ENCODE measurements around the gene ST8SIA5. TPM values are rescaled to one million over a fixed set of nuclear protein-coding genes. Genes with fewer than 3 reads are reported as not detected.

Gene ST8SIA5
- total RNA-seq, 2 experiments from 2014 or later: 0.08 TPM; not detected in 1

DNA sequence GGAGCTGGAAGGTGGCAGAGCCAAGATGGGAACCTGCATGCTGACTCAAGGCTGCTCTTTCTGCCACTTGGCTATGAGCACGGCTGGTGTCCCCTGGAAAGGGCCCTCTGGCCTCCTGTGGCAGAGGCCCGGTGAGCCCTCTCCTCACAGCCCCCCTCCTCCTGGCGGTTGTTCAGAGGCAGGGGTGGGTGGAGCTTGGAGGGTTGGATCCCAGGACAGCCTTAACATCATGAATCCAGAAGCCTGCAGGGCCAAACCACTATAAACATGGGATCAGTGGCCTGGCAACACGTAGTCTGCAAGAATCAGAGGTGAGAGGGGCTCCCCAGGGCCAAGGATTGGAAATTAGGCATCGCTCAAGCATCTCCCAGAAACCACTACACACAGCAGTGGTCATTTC is 51.3 kb downstream of the ST8SIA5 start:
- no peak for ATAC-seq (ENCODE audit: poor library complexity)
- TF ChIP-seq, protein P1, sequence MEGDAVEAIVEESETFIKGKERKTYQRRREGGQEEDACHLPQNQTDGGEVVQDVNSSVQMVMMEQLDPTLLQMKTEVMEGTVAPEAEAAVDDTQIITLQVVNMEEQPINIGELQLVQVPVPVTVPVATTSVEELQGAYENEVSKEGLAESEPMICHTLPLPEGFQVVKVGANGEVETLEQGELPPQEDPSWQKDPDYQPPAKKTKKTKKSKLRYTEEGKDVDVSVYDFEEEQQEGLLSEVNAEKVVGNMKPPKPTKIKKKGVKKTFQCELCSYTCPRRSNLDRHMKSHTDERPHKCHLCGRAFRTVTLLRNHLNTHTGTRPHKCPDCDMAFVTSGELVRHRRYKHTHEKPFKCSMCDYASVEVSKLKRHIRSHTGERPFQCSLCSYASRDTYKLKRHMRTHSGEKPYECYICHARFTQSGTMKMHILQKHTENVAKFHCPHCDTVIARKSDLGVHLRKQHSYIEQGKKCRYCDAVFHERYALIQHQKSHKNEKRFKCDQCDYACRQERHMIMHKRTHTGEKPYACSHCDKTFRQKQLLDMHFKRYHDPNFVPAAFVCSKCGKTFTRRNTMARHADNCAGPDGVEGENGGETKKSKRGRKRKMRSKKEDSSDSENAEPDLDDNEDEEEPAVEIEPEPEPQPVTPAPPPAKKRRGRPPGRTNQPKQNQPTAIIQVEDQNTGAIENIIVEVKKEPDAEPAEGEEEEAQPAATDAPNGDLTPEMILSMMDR (IDR thresholded peaks at IDR 0.05): no peak
- Mint-ChIP-seq H3K27me3 (no peaks in the 10 kb centered on the region), H3K36me3 (ENCODE audit: low read depth) (no peaks in the 10 kb centered on the region), H3K9me3 (no peaks in the 10 kb centered on the region), H3K4me3 (no peak overlapping the region), H3K4me1 (ENCODE audit: low read depth) (no peaks in the 10 kb centered on the region), H3K27ac (no peak overlapping the region)
- Histone ChIP-seq H3K4me1 (ENCODE audit: insufficient read depth, low read length) (no peaks in the 10 kb centered on the region), H3K27me3 (ENCODE audit: control insufficient read depth in 1 of 2, insufficient read depth in 2 of 2, low read length in 2 of 2) (no peaks in the 10 kb centered on the region), H3K4me3 (ENCODE audit: low read length) (no peak overlapping the region), H3K27ac (ENCODE audit: low read depth in 1 of 2, low read length in 2 of 2) (no peak overlapping the region), H3K9me3 (ENCODE audit: control insufficient read depth in 1 of 2, insufficient read depth in 1 of 2, low read length in 2 of 2) (no peaks in the 10 kb centered on the region), H3K36me3 (ENCODE audit: insufficient read depth, low read length) (no peaks in the 10 kb centered on the region)
- CTCF ChIA-PET: no interaction called here
- no peak for DNase-seq
- intact Hi-C loops (cut with DNase I, micrococcal nuclease): no loop called here
- POLR2A ChIA-PET: no interaction called here

DNA sequence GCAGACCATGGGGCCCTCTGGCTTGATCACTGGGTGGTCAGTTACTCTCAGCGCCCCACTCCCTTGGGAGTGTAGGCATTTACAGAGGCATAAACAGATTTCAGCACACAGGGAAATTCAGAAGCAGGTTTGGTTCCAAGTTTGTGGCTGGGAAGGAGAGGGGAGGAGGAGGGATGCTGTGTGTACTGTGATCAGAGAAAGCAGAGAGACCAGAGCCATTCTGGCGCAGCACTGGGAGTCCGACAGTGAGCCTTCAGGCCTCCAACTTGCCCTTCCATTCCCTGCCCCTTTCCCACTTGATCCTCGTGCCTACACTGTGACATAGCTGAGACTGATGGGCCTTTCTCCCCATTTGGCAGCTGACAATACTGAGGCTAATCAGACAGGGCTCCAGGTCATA is 52.0 kb downstream of the ST8SIA5 start:
- H3K27ac Mint-ChIP-seq: no peak overlapping the region
- ATAC-seq (ENCODE audit: poor library complexity) (no peak), DNase-seq (no peak)
- ChIA-PET CTCF (no interaction called here), POLR2A (no interaction called here)
- TF ChIP-seq, protein P1 (IDR thresholded peaks at IDR 0.05): no peak
- no peak overlapping the region for H3K4me3 Mint-ChIP-seq
- no peaks in the 10 kb centered on the region for H3K9me3 Mint-ChIP-seq
- H3K4me3 ChIP-seq (ENCODE audit: low read length): no peak overlapping the region
- no peaks in the 10 kb centered on the region for H3K36me3 ChIP-seq (ENCODE audit: insufficient read depth, low read length)
- H3K27me3 ChIP-seq (ENCODE audit: control insufficient read depth in 1 of 2, insufficient read depth in 2 of 2, low read length in 2 of 2): no peaks in the 10 kb centered on the region
- intact Hi-C loops (cut with DNase I, micrococcal nuclease): no loop called here
- no peaks in the 10 kb centered on the region for H3K4me1 Mint-ChIP-seq (ENCODE audit: low read depth)
- H3K27ac ChIP-seq (ENCODE audit: low read depth in 1 of 2, low read length in 2 of 2): no peak overlapping the region
- H3K36me3 Mint-ChIP-seq (ENCODE audit: low read depth): no peaks in the 10 kb centered on the region
- H3K4me1 ChIP-seq (ENCODE audit: insufficient read depth, low read length): no peaks in the 10 kb centered on the region
- no peaks in the 10 kb centered on the region for H3K27me3 Mint-ChIP-seq
- no peaks in the 10 kb centered on the region for H3K9me3 ChIP-seq (ENCODE audit: control insufficient read depth in 1 of 2, insufficient read depth in 1 of 2, low read length in 2 of 2)

DNA sequence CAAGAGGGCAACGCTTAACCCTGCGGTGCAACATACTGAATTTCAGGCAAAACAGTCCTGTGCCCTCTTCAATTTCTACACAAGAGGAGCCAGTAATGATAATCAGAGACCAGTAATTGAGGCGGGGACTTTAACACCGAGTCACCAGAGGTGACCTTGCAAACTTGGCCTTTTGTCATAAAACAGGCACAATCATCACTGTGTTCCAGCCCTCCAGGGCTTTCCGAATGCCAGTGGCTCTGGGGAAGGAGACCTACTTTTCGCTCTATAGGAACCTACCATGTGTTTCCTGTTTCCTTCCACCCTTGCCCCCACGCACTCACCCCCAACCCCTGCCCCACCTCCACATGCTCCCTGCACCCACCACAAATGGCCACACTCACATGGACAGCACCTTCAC is 52.7 kb downstream of the ST8SIA5 start:
- H3K27me3 ChIP-seq (ENCODE audit: control insufficient read depth in 1 of 2, insufficient read depth in 2 of 2, low read length in 2 of 2): no peaks in the 10 kb centered on the region
- H3K4me1 ChIP-seq (ENCODE audit: insufficient read depth, low read length): no peaks in the 10 kb centered on the region
- intact Hi-C loops (cut with DNase I, micrococcal nuclease): no loop called here
- H3K27ac Mint-ChIP-seq: no peak overlapping the region
- H3K36me3 Mint-ChIP-seq (ENCODE audit: low read depth): no peaks in the 10 kb centered on the region
- H3K4me1 Mint-ChIP-seq (ENCODE audit: low read depth): no peaks in the 10 kb centered on the region
- TF ChIP-seq, protein P1 (IDR thresholded peaks at IDR 0.05): no peak
- peaks cover 0 to 4% of the 10 kb centered on the region in 2 experiments for H3K9me3 ChIP-seq (ENCODE audit: control insufficient read depth in 1 of 2, insufficient read depth in 1 of 2, low read length in 2 of 2)
- ChIA-PET POLR2A (no interaction called here), CTCF (no interaction called here)
- no peaks in the 10 kb centered on the region for H3K27me3 Mint-ChIP-seq
- no peak overlapping the region for H3K4me3 Mint-ChIP-seq
- H3K9me3 Mint-ChIP-seq: no peaks in the 10 kb centered on the region
- H3K4me3 ChIP-seq (ENCODE audit: low read length): no peak overlapping the region
- DNase-seq (no peak), ATAC-seq (ENCODE audit: poor library complexity) (no peak)
- no peak overlapping the region for H3K27ac ChIP-seq (ENCODE audit: low read depth in 1 of 2, low read length in 2 of 2)
- no peaks in the 10 kb centered on the region for H3K36me3 ChIP-seq (ENCODE audit: insufficient read depth, low read length)
